A549 treated with ZK216348 at 1 μM for 4 hours (cell line): Measurements from ENCODE around the gene CCNA1. TPM values are rescaled to one million over a fixed set of nuclear protein-coding genes. Genes with fewer than 3 reads are reported as not detected.

ENCODE experiments used
- total RNA-seq: library from RNA; stranded (reverse); fragments of 200-300 nt; extraction: Qiagen RNA extraction; gene quantifications from 5 replicates; pipeline ENCODE4 v1.2.3, GENCODE V29; 2022; ENCODE audit warnings: low read depth

The CCNA1 gene
- 0.21 to 0.46 TPM (median 0.25 TPM) in 5 replicates for total RNA-seq

DNA sequence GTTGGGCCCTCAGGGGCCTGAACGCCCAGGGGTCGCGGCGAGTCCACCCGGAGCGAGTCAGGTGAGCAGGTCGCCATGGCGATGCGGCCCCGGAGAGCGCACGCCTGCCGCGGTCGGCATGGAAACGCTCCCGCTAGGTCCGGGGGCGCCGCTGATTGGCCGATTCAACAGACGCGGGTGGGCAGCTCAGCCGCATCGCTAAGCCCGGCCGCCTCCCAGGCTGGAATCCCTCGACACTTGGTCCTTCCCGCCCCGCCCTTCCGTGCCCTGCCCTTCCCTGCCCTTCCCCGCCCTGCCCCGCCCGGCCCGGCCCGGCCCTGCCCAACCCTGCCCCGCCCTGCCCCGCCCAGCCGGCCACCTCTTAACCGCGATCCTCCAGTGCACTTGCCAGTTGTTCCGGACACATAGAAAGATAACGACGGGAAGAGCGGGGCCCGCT, at the start of gene CCNA1:
Gene CCNA1, plus strand, starts transcription at position 390 of the 439 bp plus-strand sequence. CDS start 562 bp downstream, outside the sequence.

Other genes with a start within 250 kb of the CCNA1 start
- not detected in 5 replicates for gene SOHLH2, start 217.9 kb upstream of the CCNA1 start, total RNA-seq
- gene CCDC169, start 134.7 kb upstream of the CCNA1 start, total RNA-seq, result 0.28 to 0.74 TPM (median 0.35 TPM) in 5 replicates
- gene SPART, start 86.1 kb upstream of the CCNA1 start, total RNA-seq, result 22.8 to 32.7 TPM (median 24.5 TPM) in 5 replicates
- not detected in 5 replicates for gene SERTM1, start 241.5 kb downstream of the CCNA1 start, total RNA-seq